HG03354 (cell line): ENCODE results near the gene TNFSF11.

Source experiments
- ATAC-seq: cut with Tn5 transposase; IDR thresholded peaks from one replicate; pipeline ENCODE4 v1.9.1; 2021; ENCODE audit warnings: mild to moderate bottlenecking; ENCODE audit not compliant: unreplicated experiment, poor library complexity, severe bottlenecking

Gene TNFSF11

DNA sequence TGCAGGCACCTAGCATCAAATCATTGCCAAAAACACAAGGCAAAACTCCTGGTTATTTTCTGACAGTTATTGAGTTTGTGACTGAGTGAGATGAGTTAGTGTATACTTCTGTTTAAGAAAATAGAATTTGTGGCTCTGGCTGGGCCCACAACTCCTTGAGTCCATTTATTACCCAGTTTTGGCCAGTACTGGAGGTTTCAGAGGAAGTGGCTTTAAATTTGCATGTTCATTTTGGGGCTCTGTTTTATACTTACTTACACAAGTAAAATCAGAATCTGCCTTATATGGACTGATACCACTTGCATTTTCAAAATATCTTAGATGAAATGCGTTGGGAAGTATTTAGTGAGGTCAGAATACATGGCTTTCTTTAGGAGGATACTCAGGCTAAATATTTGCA is 29.0 kb downstream of the TNFSF11 start:
- ATAC-seq = peak; percentile 77

DNA sequence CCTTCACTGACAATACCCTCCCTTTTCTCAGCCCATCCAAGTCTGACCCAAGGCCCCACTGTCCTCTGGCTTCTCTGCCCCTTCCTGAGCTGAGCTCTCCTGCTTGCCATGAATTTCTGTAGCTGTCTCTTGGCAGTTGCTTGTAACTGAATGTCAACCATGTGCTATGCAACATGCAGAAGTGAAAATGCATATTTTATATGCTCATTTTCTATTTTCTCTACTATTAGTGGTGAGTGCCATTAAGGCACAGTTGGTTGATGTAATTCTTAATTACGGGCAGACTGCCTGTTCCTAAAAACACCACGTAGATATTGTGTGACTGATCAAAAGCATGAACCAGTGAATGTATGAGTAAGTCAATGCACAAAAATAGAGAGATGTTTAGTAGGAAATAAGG is 29.6 kb downstream of the TNFSF11 start:
- no peak for ATAC-seq

DNA sequence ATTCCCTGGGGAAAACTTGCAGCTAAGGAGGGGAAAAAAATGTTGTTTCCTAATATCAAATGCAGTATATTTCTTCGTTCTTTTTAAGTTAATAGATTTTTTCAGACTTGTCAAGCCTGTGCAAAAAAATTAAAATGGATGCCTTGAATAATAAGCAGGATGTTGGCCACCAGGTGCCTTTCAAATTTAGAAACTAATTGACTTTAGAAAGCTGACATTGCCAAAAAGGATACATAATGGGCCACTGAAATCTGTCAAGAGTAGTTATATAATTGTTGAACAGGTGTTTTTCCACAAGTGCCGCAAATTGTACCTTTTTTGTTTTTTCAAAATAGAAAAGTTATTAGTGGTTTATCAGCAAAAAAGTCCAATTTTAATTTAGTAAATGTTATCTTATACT is 33.6 kb downstream of the TNFSF11 start:
- no peak for ATAC-seq

DNA sequence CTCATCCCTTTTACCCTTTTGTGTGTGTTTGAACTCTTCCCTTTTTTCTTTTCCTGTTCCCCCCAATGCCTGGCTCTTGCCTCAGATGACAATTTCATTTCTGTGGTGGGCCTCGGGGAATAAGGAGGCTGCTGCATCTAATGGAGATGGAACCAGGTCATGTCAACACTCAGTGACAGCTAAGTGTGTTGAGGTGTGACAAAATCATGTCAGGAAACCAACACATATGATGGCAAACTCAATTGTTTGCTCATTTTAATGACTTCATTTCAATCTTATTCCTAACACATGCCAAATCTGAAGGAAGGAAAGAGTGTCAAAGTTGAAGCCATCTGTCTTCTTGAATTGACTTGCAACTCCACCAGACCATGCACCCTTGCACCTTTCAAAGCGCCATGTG is 36.7 kb downstream of the TNFSF11 start:
- no peak for ATAC-seq

GRCh38 chr13:42611086-42611779 is 37.3 kb downstream of the TNFSF11 start:
- no peak for ATAC-seq

DNA sequence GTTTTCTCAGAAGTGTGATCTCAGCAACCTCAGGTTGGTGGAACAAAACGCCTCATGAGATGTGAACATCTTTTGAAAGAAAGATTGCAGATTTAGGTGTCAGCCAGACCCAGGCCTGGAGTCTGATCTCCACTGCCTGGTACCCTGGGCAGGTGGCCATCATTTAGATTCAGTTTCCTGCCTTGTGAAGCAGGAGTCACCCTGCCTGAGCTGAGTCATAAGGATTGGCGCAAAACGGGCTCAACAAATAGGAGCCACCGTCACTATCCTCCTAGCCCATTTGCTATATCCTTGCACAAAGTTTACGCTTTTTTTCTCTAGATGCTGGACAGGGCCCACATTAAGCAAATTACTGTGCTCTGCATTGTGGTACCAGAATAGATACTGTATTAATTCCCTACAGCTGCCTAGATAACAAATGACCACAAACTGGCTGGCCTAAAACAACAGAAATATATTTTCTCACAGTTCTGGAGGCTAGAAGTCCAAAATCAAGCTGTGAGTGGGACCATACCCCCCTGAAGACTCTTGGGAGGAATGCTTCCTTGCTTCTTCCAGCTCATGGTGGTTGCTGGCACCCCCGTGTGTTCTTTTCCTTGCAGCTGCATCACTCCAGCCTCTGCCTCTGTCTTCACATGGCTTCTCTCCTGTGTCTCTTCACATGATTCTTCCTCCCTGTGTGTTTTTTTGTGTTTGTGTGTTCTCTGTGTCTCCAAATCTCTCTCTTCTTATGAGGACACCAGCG is 38.2 kb downstream of the TNFSF11 start:
- no peak for ATAC-seq

DNA sequence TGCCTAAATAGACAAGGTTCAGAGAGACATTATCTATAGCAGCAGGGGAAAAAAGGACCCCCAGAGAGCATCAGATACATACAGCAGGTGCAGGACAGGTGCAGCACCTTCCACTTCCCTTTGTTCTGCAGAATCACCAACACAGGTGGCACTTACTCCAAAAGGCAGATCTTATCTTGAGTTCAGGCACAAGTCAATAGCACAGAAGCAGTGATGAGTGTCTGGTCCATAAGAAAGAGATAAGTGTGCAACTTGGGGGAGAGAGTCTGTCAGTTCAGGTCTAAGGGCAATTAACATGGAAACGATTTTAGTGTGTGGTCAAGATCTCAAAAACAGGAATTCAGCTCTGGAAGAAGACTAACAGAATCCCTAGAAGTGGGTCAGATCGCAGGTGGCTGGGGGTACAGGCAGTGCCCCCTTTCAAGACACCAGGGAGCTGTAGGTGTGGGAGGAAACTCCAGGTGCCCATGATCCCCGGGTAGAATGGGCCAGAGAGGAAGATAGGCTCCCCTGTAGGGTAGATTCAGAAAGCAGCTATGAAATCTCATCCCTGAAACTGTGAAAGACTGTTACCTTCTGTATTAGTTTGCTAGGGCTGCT is 40.6 kb downstream of the TNFSF11 start:
- ATAC-seq = no peak

DNA sequence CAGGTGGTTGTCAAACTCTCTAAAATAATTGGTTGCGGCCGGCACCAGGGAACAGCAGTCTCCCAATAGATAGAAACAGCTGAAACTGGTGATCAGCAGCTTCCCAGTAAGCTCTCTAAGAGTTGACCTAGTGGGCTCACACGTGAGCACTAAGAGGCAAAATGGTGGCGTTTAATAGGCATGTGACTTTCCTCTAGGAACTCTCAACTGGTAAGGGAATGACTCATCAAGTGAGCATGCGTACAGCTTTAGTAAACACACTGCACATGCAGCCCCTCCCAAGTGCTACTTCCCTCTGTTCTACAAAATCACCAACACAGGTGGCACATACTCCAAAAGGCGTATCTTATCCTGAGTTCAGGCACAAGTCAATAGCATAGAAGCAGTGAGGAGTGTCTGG is 41.7 kb downstream of the TNFSF11 start:
- no peak for ATAC-seq

DNA sequence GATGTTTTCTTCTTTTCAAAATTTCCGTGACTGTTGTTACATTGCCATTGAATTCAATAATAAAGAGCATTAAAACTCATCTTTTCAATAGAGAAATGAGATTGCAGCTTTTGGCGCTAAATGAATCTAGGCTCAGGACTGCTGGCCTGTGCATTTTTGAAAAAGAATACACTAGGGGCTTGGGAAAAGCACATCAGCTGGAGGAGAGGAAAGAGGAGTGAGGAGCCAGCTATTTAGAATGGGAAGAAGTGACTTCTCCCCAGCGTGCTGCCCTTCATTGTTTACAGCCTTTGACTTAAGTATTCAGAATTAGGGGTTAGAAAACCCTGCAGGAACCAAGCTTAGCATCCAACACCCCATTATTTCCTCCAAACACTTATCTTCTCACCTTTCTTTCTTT is 43.3 kb downstream of the TNFSF11 start:
- no peak for ATAC-seq

DNA sequence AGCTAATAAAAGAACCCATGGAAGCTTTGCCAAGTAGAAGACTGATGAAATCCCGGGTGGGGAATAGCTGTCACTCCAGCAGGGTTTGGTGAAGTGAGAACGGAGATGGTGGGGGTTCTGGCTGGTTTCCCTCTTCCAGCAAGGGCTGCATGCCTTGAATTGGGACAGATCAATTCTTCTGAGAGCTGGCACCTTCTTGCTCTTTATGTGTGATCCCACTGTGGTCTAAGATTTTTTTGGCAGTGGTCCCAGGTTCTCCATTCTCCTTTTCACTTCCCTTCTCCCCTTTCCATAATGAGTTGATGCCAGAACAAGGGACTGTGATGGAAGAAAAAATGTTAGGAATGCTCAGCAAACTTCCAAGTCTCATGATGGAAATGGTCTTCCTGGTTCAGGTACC is 50.0 kb downstream of the TNFSF11 start:
- ATAC-seq = no peak

GRCh38 chr13:42625611-42626010 is 51.7 kb downstream of the TNFSF11 start:
- no peak for ATAC-seq

GRCh38 chr13:42626176-42626860 is 52.4 kb downstream of the TNFSF11 start:
- ATAC-seq = no peak

GRCh38 chr13:42628666-42629065 is 54.7 kb downstream of the TNFSF11 start:
- ATAC-seq = no peak

DNA sequence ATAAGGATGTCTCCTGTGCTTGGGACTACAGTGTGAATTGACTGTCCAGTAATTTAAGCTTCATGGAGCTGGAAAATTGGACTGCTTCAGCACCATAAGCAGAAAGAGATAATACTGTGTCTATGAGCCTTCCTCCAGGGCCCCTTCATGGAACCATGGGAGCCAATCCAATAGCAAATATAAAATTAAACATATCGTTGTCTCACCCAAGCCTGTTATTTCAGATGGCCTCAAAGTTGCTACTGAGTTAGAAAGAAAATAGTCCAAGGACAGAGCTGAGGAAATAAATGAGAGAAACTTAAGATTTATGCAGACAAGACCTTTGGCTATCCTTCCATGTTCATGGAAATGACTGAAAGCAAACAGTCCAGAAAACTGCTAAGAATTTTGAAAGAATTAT is 57.2 kb downstream of the TNFSF11 start:
- ATAC-seq = no peak

DNA sequence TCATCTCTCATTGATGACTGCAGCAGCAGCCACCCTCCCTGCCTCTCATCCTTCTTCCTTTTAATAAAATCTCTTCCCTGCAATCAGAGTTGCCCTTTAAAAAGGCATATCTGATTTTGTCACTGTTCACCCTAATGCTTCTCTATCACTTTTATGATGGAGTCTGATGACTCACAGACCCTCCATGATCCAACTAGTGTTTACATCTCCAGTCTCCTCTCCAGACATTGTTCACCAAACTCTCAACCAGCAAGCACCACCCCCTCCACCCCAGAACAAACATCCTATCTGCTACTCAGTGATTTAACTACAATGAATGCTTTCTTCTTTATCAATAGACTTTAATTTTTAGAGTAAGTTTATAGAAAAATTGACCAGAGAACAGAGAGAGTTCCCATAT is 59.5 kb downstream of the TNFSF11 start:
- ATAC-seq = no peak

- no peak for ATAC-seq
Measured at GRCh38 chr13:42638101-42638500, 64.1 kb downstream of the TNFSF11 start.

GRCh38 chr13:42638886-42639285 is 64.9 kb downstream of the TNFSF11 start:
- no peak for ATAC-seq

- ATAC-seq = no peak
Measured at GRCh38 chr13:42643076-42643475, 69.1 kb downstream of the TNFSF11 start.

GRCh38 chr13:42644841-42645240 is 70.9 kb downstream of the TNFSF11 start:
- ATAC-seq = no peak

- ATAC-seq = no peak
Measured at GRCh38 chr13:42645717-42646116, 71.8 kb downstream of the TNFSF11 start.

- ATAC-seq = no peak
Measured at GRCh38 chr13:42649141-42649540, 75.2 kb downstream of the TNFSF11 start.
